CD4-positive, alpha-beta T cell treated with Interleukin-15 for 4 hours (primary cell): ENCODE data around the gene CACNA1C.
"Not testable (repeated sequence)": the region's sequence is repeated elsewhere in the genome, so short reads cannot be mapped to it uniquely, and the experiment has no call there.

ENCODE experiments used
- DNase-seq: peaks from one replicate; pipeline ENCODE4 v3.0.0-alpha.2; 2020; ENCODE audit warnings: low spot score

CACNA1C gene

DNA sequence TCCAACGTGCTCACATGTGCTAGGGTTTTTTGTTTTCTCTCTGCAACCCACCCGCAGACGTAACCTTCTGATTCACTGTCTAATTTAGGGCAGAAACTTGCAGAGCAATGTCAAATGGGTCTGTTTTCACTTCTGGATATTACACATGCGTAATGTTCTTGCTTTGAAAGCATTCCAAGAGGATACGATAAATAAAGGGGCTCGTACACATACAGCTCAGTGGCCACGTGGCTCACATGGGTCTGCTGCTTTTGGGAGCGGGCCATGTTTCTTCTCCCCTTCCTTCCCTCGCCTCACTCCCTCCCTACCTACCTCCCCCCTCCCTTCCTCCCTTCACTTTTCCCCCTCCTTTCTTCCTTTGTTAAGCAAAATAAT lies 23.4 kb downstream of the CACNA1C start:
- no peak for DNase-seq

DNA sequence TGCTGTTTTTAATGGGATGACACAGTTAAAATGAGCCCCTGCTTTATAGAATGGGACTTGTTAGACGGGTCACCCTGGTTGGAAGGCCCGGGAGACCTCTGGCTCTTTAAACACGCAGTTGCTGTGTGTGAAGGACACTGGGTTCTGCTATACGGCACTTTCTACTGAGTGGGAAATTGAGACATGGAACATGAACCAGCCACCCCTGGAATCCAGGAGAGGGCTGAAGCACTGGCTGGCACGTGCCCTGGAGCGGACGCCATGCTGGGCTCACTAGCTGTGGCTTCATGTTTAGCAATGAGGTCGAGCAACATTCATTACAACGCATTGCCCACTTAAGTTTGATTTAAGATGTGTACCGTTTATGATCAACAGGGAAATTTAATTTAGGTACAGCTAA lies 23.9 kb downstream of the CACNA1C start:
- no peak for DNase-seq

DNA sequence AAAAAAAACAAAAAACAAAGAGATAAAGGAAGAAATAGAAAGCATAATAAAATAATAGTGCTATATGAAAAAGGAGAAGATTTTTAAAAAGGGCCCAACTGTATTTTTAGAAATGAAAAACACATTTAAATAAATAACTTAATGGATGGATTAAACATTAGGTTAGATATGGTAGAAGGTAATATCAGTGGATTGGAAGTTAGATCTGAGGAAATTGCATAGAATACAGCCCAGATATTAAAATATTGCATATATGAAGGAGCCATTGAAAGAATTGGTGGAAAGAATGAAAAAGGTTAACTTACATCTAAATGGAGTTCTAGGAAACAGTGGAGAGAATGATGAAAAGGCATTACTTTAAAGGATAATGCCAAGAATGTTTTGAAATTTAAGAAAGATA lies 27.8 kb downstream of the CACNA1C start:
- no peak for DNase-seq

DNA sequence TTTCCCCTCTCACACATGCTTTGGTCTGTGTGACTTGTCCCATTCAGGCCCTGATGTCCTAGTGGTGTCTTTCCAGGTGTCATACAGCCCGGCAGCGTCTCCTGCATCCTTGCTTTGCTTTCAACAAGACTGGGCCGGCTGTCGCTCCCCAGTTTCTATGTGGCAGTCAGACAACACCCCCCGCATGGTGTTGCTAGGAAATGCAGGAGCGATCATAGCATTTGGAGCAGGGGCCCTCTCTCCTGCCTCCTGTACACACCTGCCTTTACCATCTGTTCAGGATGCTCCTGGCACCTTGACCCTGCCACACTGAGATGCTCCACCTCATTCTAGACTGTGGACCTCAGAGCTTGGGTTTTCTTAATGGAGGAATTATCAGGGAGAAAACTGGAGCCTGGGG lies 29.5 kb downstream of the CACNA1C start:
- DNase-seq, result no peak

DNA sequence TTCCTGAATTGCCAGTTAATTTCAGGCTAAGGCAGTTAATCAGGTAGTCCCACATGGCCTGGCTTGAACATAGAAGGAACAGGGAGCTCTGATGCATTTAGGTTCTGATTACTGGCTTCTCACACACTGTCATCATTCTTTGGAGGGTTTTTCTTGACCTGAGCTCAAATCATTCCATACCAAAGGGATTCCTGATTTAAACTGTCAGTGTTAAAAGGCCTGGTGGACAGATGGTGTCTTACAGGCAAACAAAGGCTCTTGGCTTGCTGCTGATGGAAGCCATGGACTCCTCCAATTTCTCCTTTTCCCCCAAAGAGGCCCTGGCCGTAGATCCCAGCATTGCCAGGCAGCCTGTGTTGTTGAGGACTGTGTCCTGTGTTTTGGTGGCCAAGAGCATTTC lies 30.2 kb downstream of the CACNA1C start:
- no peak for DNase-seq

DNA sequence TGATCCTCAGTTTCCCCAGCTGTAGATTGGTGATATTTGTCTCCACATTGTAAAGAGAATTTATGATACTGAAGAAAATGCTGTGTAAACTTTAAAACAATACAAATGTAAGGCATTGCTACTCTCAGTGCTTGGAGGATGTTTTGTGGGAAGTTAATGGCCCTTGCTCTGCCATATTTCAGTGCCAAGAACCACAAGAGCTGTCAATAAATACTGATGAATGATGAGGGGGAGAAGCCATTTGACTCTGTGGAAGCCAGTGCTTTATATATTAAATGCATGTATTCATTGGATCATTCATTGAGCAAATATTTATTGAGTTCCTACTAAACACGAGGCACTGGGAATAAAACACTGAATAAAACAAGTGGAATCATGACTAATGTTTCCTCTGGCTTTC lies 30.8 kb downstream of the CACNA1C start:
- no peak for DNase-seq

DNA sequence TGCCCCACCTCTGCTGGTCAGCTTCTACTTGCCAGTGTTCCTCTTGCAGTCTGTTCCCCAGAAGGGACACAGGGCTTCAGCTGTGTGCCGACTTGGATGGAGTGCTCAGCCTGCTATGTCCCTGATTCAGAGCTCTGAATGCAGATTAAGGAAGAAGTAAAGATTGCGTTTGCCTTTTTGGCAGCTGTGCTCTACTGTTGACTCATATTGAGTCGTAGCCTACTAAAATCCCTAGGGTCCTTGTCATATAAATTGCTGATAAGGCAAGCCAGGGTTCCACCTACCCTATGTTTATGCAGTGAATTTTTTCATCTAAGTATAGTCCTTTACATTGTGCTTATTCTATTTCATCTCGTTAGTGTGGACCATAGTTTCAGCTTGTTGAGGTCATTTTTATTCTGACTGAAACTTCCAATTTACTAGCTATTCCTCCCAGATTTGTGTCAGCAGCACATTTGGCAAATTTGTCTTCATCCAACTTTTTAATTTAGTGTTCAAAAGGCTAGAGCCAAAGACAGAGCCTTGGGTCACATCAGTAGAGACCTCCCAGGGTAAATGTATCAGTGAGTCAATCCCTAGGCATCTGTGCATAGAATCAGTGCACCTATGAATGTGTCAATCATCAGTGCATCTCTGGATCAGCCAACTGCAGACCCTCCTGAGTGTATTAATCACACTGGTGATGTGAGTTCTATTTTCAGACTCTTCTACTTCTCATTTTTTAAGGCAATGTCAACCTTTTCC lies 31.9 kb downstream of the CACNA1C start:
- DNase-seq, result no peak

DNA sequence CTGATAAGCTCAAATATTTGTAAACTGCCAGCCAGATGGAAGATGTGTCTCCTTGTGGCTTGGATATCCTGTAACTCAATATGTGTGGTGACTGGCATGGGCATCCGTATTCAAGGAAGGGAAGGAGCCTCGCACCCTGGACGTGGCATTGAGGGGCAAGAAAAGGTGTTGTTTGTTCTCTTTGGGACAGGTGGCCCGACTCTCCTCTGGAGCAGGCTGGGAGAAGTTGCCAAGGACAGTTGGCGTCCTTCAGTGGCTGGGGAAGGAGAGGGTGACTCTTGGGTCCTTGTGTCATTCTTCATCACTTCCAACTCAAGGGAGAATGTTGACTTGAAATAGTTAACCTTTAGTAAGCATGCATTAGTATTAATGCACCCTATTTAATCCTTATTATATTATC lies 39.6 kb downstream of the CACNA1C start:
- DNase-seq, result no peak

DNA sequence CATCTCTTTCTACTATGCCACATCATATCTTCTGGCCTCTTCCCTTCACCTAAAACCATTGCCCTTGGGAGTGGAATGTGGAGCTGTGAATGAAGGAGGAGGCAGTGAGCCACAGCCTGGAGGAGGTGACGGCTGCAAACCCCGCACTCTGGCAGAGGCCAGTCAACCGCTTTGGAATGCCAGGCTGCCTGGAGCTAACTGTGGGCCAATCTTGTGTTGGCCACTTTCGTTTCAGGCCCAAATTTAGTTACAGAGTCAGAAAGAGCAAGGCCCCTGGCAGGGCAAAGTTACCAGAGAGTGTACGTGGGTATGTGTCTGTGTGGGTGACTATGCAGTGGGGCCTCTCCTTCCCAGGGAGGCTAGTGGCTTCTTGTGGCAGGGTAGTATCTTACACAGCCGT lies 40.1 kb downstream of the CACNA1C start:
- DNase-seq, result no peak

DNA sequence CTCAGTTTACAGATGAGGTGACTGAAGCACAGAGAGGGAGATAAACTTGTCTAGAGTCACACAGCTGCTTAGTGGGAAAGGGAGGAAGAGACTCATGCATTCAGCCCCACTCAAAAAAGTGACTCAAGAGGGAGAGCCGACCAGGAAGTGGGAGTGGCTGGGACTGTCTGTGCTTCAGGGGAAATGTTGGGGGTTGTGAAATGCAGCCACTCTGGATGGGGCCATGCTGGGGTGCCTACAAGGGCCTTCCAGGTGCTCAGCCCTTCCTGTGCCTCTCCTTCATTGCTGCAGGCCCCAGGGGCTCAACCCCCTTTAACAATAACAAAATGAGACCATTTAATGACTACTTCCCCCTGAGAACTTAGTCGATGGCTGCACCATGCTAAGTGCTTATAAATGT lies 41.8 kb downstream of the CACNA1C start:
- DNase-seq, result no peak

DNA sequence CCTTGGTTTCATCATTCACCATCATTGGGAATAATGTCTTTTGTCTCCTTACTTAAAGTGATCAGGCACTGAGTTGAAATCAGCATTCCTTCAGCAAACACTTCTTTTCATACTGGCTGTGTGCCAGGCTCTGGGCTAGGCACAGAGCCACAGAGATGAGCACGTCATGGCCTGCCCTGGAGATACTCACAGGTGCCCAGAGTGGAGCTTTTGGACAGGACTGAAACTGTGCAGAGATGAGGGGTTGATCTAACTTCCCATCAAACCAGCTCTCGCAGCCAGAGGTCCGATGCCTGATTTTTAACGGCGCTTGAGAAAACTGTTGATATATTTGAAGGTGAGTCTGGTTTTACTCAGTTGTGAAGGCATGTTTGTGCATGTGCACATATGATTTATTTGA lies 43.1 kb downstream of the CACNA1C start:
- DNase-seq, result no peak

DNA sequence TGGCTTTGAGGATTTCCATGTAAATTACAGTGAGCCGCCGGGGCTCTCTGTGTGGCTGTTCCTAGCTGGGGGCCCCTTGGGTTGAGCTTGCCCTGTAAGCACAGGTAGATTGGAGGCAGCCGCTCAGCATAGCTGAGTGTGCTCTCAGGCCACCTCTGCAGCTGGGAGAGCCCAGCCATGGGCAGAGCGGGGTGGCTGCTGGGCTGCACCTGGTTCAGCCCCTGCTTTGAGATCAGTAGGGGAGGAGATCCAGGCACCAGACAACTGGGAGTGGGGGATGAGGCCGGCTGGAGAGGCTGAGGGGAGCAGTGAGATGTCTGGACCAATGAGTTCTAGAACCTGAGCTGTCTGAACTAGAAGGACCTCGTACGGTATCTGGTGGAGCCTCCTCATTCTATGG lies 44.8 kb downstream of the CACNA1C start:
- DNase-seq, result no peak

DNA sequence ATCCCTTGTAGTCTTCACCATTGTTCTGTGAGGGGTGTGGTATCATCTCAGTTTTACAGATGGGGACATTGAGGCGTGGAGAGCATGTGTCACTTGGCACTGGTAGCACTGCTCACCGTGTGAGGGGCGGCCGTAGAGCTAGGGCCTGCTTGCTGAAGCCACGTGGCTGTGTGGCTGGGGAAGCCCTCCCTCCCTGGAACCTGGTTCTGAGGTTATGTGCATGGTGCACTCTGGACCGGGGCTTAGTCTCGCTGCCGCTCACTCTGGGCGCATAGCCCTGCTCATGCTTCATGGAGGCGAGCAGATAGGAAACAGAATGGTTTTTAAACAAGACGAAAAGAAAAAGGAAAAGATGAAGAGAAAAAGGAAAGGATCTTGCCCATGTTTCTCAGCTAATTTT lies 46.1 kb downstream of the CACNA1C start:
- DNase-seq, result no peak

DNA sequence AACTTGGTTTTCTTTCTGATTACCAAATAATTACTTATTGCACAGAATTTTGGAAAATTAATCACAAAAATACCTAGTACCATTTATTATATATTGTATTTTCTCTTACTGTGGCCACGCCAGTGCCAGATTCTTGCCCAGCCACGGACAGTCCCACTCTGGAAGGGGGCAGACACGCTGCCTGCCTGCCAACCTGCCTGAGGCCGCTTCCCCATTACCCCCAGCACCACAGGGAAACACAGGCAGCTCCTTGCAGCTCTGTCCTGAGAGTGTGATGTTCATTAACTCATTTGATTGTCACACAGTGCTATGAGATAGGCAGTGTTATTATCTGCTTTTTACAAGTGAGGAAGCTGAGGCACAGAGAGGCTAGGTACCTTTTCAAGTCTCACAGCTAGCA lies 46.8 kb downstream of the CACNA1C start:
- DNase-seq, result no peak

DNA sequence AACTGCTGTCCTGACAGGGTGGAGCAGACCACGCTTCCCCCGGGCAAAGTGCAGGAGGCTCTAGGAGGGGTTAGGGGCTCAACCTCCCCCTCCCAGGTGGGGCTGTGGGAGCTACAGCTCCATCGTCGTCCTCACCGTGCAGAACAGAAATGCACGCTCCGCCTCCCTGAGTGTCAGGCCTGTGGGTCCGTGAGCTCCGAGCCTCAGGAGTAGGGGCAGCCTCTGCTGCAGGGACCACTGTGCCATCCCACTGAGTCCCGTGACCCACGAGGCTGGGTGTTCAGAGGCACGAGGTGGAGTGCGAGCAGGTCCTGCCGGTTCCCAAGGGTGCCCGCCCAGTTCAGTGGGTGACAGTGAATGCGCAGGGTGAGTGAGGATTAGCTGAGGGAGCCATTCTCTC lies 48.6 kb downstream of the CACNA1C start:
- no peak for DNase-seq

DNA sequence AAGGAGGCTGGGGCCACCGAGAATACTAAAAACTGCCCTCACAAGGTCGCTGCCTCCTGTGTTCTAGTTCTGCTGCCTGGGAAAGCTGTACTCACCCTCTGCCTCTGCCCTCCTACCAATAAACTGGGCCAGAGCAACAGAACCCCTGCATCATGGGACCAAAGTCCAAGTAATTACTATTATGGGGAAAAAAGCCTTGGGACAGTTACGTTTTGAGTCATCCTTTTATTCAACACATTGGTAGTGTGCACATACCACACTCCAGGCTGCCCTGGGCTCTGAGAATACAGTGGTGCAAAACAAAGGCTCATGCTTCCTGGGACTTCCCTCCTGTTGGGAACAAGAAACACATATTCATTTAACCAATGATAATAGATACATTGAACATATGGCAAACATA lies 49.0 kb downstream of the CACNA1C start:
- DNase-seq, result no peak

DNA sequence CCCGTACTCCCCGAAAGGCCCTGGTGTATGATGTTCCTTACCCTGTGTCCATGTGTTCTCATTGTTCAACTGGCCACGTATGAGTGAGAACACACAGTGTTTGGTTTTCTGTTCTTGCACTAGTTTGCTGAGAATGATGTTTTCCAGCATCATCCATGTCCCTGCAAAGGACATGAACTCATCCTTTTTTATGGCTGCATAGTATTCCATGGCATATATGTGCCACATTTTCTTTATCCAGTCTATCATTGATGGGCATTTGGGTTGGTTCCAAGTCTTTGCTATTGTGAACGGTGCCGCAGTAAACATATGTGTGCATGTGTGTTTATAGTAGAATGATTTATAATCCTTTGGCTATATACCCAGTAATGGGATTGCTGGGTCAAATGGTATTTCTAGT lies 49.9 kb downstream of the CACNA1C start:
- DNase-seq, result not testable (repeated sequence)

DNA sequence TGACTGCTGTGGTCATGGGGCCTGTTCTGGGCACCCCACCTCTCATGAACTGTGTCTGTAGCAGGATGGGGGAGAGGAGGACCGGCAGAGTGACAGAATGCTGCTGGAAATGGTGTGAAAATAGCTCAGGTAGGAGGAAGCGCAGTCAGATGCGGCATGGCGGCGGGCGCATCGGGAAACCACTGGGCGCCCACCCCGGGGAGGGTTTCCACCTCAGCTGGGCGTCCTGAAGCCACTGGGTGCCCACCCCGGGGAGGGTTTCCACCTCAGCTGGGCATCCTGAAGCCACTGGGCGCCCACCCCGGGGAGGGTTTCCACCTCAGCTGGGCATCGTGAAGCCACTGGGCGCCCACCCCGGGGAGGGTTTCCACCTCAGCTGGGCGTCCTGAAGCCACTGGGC lies 52.6 kb downstream of the CACNA1C start:
- not testable (repeated sequence) for DNase-seq

DNA sequence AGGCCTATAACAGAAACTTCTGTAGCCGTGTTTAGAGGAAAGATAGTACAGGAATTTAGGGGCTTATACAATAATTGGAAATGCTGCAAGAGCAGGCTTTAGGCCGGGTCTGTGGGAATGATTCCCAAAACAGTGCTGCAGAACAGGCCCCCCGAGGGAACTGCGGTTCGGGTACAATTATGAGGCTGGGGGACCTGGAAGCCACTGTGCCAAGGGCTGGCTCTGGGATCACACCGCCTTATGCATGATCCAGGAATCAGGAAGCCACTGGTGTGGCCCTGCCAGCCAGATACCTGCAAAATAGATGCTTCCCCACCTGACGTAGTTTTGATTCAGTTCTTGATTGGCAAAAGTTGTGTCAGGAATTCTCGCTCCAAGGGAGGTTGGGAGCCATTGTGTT lies 55.4 kb downstream of the CACNA1C start:
- DNase-seq, result no peak

DNA sequence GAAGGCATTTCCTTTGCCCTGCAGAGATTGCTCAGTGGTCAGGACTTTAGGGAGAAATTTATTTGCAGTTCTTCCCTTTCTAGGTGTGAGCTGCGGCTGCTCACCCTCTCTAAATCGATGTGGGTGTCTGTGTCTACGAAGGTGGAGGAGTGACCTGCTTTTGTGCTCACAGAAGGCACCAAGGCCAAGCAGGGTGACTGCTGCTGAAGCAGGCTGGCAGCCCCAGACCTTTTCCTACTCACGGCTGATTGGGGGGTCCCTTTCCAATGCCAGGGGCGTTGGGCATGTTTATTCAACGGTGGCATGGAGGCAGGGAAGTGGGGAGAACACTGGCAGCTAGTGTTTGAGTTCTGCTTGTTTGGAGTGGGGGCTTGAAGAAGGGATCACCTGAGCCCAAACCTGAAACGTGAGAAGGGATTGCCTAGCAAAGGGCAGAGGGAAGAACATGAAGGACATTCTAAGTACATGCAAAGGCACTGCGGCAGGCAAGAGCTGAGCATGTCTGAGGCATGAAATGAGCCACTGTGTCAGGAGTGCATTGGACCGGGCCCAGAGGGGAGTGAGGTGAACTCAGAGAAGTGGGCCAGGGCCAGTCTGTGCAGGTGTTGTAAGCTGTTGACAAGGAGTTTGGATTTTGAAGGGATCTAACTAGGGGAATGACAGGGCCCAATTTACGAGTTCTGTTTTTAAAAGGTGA lies 56.3 kb downstream of the CACNA1C start:
- no peak for DNase-seq

DNA sequence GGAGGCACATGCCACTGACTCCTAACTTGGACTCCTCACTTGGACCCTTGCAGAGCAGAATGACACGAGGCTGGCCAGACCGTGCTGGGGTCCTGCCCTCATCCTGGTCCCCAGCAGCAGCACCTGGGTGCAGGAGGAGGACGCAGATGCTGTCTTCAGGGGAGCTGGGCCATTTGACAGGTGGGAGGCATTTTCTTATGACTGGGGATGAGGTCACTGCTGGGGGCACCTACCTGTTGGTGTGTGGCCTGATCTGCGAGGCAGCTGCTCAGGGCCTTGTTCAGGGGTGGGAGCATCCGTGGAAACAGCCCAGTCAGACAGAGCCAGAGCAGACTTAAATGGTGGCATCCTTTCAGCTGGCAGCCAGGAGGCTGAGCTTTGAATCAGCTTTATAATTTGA lies 57.3 kb downstream of the CACNA1C start:
- DNase-seq, result no peak

DNA sequence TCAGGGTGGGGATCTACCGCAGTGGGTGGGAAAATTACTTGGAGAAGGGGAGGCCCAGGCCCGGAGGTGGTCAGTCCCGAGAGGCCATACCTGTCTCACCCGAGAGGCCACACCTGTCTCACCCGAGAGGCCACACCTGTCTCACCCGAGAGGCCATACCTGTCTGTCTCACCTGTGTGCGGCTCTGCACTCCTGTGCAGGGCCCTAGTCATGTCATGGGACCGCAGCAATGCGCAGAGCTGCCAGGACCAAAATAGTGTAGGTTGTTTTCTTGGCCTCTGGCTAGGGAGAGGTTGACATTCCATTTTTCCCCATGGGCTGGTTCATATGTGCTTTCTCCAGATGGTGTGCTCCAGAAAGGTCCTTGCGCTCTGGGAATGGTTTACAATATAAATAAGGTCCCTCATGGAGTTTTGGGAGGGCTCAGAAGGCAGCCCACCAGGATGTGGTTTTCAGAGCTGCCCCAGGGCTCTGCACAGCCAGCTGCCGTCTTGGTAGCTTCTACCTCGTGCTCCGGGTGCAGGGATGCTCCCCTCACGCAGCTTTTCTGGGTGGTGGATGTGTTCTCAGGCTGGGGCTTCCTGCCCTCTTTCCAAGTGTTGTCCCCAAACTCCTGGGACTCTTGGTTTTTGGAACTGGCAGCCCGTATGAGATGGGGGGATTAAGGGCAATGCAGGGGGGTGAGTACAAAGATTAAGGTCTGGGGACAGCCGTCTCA lies 58.2 kb downstream of the CACNA1C start:
- DNase-seq, result no peak

DNA sequence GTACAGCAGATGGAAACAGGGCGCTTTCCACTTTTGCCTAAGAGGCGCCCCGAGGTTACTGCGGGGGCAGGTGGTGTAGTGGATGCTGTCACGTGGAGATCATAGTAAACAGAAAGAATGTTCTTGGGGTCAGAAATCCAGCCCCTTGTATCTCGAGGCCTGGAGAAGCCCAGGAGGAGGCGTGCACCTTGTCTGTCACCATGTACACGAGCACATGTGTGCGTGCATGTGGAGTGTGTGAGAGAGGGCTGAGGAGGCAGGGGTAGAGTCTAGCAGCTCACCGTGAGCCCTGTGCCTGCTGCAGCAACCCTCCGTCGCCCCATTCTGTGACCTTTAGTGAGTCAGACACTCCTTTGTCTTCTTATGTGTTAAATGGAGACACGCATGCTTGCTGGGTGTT lies 59.0 kb downstream of the CACNA1C start:
- no peak for DNase-seq
